HCT116 (cell line): Measurements from ENCODE around the gene IL3RA. TPM values are rescaled to one million over a fixed set of nuclear protein-coding genes. Genes with fewer than 3 reads are reported as not detected.

ENCODE experiments used
- ATAC-seq: fragments of 200-7000 bp; cut with Tn5 transposase; 2 replicates; pipeline ENCODE4 v1.9.1; 2020; ENCODE audit warnings: mild to moderate bottlenecking, moderate library complexity
- BruUV-seq: library from RNA; stranded (reverse); fragments of 400-500 nt; replicated peaks from 2 replicates; lab custom pipeline; 2021; lab: Mats Ljungman, UMichigan
- CTCF ChIA-PET: fragments of 300-600 bp; sonication (Branson Sonifier 250); formaldehyde crosslinking; loops from one replicate; lab custom pipeline; 2021; ENCODE audit warnings: antibody characterized with exemption; lab: Charles Lee
- POLR2A ChIA-PET: fragments of 300-600, 350-600 bp; sonication (Branson Sonifier 250); formaldehyde crosslinking; loops from one replicate; lab custom pipeline; 2021; ENCODE audit warnings: antibody characterized with exemption; lab: Charles Lee
- RAD21 ChIA-PET, 2 experiments: fragments of 300-600 bp; sonication (Branson Sonifier 250); formaldehyde crosslinking; loops; one replicate each; lab custom pipeline; 2023; ENCODE audit warnings: low total read pairs in 2 of 2; ENCODE audit not compliant: uncharacterized antibody in 2 of 2, unreplicated experiment in 2 of 2, low non-redundant PET in 1 of 2; lab: Charles Lee
- DNase-seq: peaks from one replicate; pipeline ENCODE4 v3.0.0-alpha.2; 2010; ENCODE audit warnings: low read depth, low spot score
- H2AFZ ChIP-seq: fragments of 200-600 bp; shearing (Covaris generic), sonication (generic); 2 replicates; pipeline ENCODE4 v1.6.1; 2017; ENCODE audit warnings: low read depth, mixed run types, mixed read lengths, antibody characterized with exemption, low read length; ENCODE audit not compliant: poor library complexity, severe bottlenecking
- H3K27ac ChIP-seq: 2 replicates; pipeline ENCODE4 v1.5.1; 2012; ENCODE audit warnings: low read depth, low read length
- H3K27me3 ChIP-seq: fragments of 200-600 bp; sonication (generic); 2 replicates; pipeline ENCODE4 v1.6.1; 2016; ENCODE audit warnings: mixed run types, low read length, mixed read lengths; ENCODE audit not compliant: insufficient read depth
- H3K36me3 ChIP-seq, 2 experiments: fragments of 200-500 bp in 1 of 2; fragments of 200-600 bp in 1 of 2; sonication (Bioruptor generic) in 1 of 2; sonication (generic) in 1 of 2; 2 replicates each; pipeline versions ENCODE4 v1.5.1 to v1.6.1; 2014 to 2016; ENCODE audit warnings: low read length in 2 of 2, inconsistent platforms in 1 of 2, mixed read lengths in 1 of 2, mixed run types in 1 of 2; ENCODE audit not compliant: insufficient read depth in 2 of 2, control insufficient read depth in 1 of 2
- H3K4me1 ChIP-seq, 2 experiments: fragments of 200-600 bp in 1 of 2; sonication (generic) in 1 of 2; 2 replicates each; pipeline versions ENCODE4 v1.5.1 to v1.6.1; 2012 to 2017; ENCODE audit warnings: low read length in 2 of 2, inconsistent platforms in 1 of 2, mild to moderate bottlenecking in 1 of 2, mixed read lengths in 1 of 2, mixed run types in 1 of 2, moderate library complexity in 1 of 2; ENCODE audit not compliant: insufficient read depth in 2 of 2, control insufficient read depth in 1 of 2
- H3K4me2 ChIP-seq: fragments of 200-600 bp; sonication (generic); 2 replicates; pipeline ENCODE4 v1.6.1; 2017; ENCODE audit warnings: mixed run types, low read length, mixed read lengths
- H3K4me3 ChIP-seq, 2 experiments: fragments of 200-600 bp in 1 of 2; sonication (generic) in 1 of 2; replicated peaks in 1 of 2; 2 replicates each; pipeline ENCODE4 v1.5.1; 2011 to 2016; ENCODE audit warnings: low read length in 2 of 2, control low read depth in 1 of 2, low read depth in 1 of 2, mild to moderate bottlenecking in 1 of 2, mixed read lengths in 1 of 2, mixed run types in 1 of 2
- H3K79me2 ChIP-seq: fragments of 200-600 bp; sonication (generic); 2 replicates; pipeline ENCODE4 v1.6.1; 2017; ENCODE audit warnings: mild to moderate bottlenecking, mixed run types, low read length, moderate library complexity, mixed read lengths; ENCODE audit not compliant: insufficient read depth
- H3K9ac ChIP-seq: fragments of 200-600 bp; sonication (generic); 2 replicates; pipeline ENCODE4 v1.6.1; 2016; ENCODE audit warnings: low read length, mixed read lengths
- H3K9me2 ChIP-seq: fragments of 200-600 bp; sonication (generic), shearing (Covaris generic); 2 replicates; pipeline ENCODE4 v1.6.1; 2017; ENCODE audit warnings: mixed run types, mild to moderate bottlenecking, moderate library complexity; ENCODE audit not compliant: insufficient read depth
- H3K9me3 ChIP-seq, 2 experiments: fragments of 200-500 bp in 1 of 2; fragments of 200-600 bp in 1 of 2; sonication (Bioruptor generic) in 1 of 2; sonication (generic) in 1 of 2; 2 replicates each; pipeline ENCODE4 v1.6.1; 2014 to 2017; ENCODE audit warnings: low read length in 2 of 2, mixed read lengths in 2 of 2, inconsistent platforms in 1 of 2, low read depth in 1 of 2, mild to moderate bottlenecking in 1 of 2, mixed run types in 1 of 2, moderate library complexity in 1 of 2; ENCODE audit not compliant: control insufficient read depth in 1 of 2, insufficient read depth in 1 of 2
- H4K20me1 ChIP-seq: fragments of 200-600 bp; sonication (generic), shearing (Covaris generic); 2 replicates; pipeline ENCODE4 v1.6.1; 2017; ENCODE audit warnings: mixed run types, mild to moderate bottlenecking, moderate library complexity; ENCODE audit not compliant: insufficient read depth
- ATF3 ChIP-seq: IDR thresholded peaks from 2 replicates; pipeline ENCODE4 v1.6.1; 2012
- CTCF ChIP-seq, 3 experiments: fragments of 200-600 bp in 1 of 3; sonication (generic) in 1 of 3; IDR thresholded peaks in 2 of 3; conservative IDR thresholded peaks in 1 of 3; 2 replicates each; pipeline ENCODE4 v1.5.1; 2012 to 2017; ENCODE audit warnings: low read depth in 2 of 3, low read length in 2 of 3, antibody characterized with exemption in 1 of 3, borderline replicate concordance in 1 of 3, control low read depth in 1 of 3, mild to moderate bottlenecking in 1 of 3, mixed read lengths in 1 of 3, mixed run types in 1 of 3, moderate library complexity in 1 of 3; ENCODE audit not compliant: insufficient read depth in 1 of 3
- EGR1 ChIP-seq: IDR thresholded peaks from 2 replicates; pipeline ENCODE4 v1.6.1; 2012; ENCODE audit warnings: low read depth
- EZH2phosphoT487 ChIP-seq: fragments of 200-600 bp; IDR thresholded peaks from 2 replicates; pipeline ENCODE4 v1.6.1; 2018; ENCODE audit warnings: antibody characterized with exemption, borderline replicate concordance
- FOSL1 ChIP-seq: IDR thresholded peaks from 2 replicates; pipeline ENCODE4 v1.6.1; 2012; ENCODE audit warnings: low read depth
- POLR2AphosphoS5 ChIP-seq: IDR thresholded peaks from 2 replicates; pipeline ENCODE4 v1.6.1; 2011; ENCODE audit warnings: mild to moderate bottlenecking, low read depth, low read length, moderate library complexity
- SP1 ChIP-seq: IDR thresholded peaks from 2 replicates; pipeline ENCODE4 v1.6.1; 2012; ENCODE audit warnings: low read depth
- SRF ChIP-seq: IDR thresholded peaks from 2 replicates; pipeline ENCODE4 v1.6.1; 2012; ENCODE audit warnings: low read depth
- YY1 ChIP-seq: IDR thresholded peaks from 2 replicates; pipeline ENCODE4 v1.6.1; 2011; ENCODE audit warnings: low read length, low read depth, moderate library complexity, mild to moderate bottlenecking; ENCODE audit not compliant: insufficient replicate concordance; ENCODE audit errors: extremely low read depth
- ZBTB33 ChIP-seq: IDR thresholded peaks from 2 replicates; pipeline ENCODE4 v1.6.1; 2011; ENCODE audit warnings: mild to moderate bottlenecking, low read length, moderate library complexity; ENCODE audit not compliant: insufficient replicate concordance; ENCODE audit errors: extremely low read depth
- ZNF274 ChIP-seq: fragments of 200-500 bp; sonication (Bioruptor generic); IDR thresholded peaks from 2 replicates; pipeline ENCODE4 v1.6.1; 2014; ENCODE audit warnings: mild to moderate bottlenecking, low read depth, low read length, inconsistent platforms
- intact Hi-C: fragments of 100-400 bp; cut with micrococcal nuclease; formaldehyde crosslinking; loops from 2 replicates; pipeline ENCODE4 v1.10.0; 2022
- total RNA-seq: library from RNA; stranded (reverse); gene quantifications from one replicate; pipeline ENCODE4 v1.2.1, GENCODE V29; 2021; ENCODE audit not compliant: unreplicated experiment

Gene IL3RA
- total RNA-seq, 1 experiment from 2014 or later = not detected

GRCh38 chrX:1418901-1419544 is 82.4 kb downstream of the IL3RA start:
- Histone ChIP-seq H4K20me1 (no peaks in the 10 kb centered on the region), H3K4me2 (no peak overlapping the region), H3K79me2 (no peaks in the 10 kb centered on the region), H3K9me3 (peaks cover 0 to 5% of the 10 kb centered on the region in 2 experiments; a peak in 1 of 4 replicates), H3K9ac (no peak overlapping the region), H3K4me3 (no peak overlapping the region), H3K36me3 (peaks cover 0 to 22% of the 10 kb centered on the region in 2 experiments; a peak in 2 of 4 replicates), H3K4me1 (no peaks in the 10 kb centered on the region), H3K27ac (no peak overlapping the region), H3K27me3 (no peaks in the 10 kb centered on the region)
- DNase-seq (no peak), ATAC-seq (peak; percentile 19)
- CTCF ChIA-PET = no interaction called here
- POLR2A ChIA-PET = no interaction called here
- RAD21 ChIA-PET = no interaction called here
- no peak for TF ChIP-seq ATF3
- TF ChIP-seq EZH2phosphoT487 = no peak
- no peak for TF ChIP-seq ZNF274
- no peak for TF ChIP-seq SP1
- TF ChIP-seq, all 23 proteins: peak for 0
- Histone ChIP-seq H3K9me2 (no peaks in the 10 kb centered on the region), H2AFZ (no peak overlapping the region)
- no TSS peak for BruUV-seq
- intact Hi-C loops = no loop called here

- no peaks in the 10 kb centered on the region for H4K20me1 ChIP-seq
- no peak overlapping the region for H3K4me2 ChIP-seq
- no peak overlapping the region for H3K9ac ChIP-seq
- no peak overlapping the region for H2AFZ ChIP-seq
- H3K9me2 ChIP-seq = no peaks in the 10 kb centered on the region
- H3K79me2 ChIP-seq = no peaks in the 10 kb centered on the region
- DNase-seq (no peak), ATAC-seq (peak; percentile 12; the same call in 1 of the 2 replicates)
- ChIA-PET CTCF (no interaction called here), POLR2A (no interaction called here), RAD21 (no interaction called here)
- H3K27ac ChIP-seq = no peak overlapping the region
- intact Hi-C loops = no loop called here
- H3K4me1 ChIP-seq = no peaks in the 10 kb centered on the region
- no peak overlapping the region for H3K4me3 ChIP-seq
- H3K27me3 ChIP-seq = no peaks in the 10 kb centered on the region
- TSS peak; percentile 47 for BruUV-seq
- peaks cover 0 to 23% of the 10 kb centered on the region in 2 experiments; a peak in 2 of 4 replicates for H3K36me3 ChIP-seq
- H3K9me3 ChIP-seq = peaks cover 0 to 5% of the 10 kb centered on the region in 2 experiments; a peak in 1 of 4 replicates
- no peak for TF ChIP-seq YY1
- no peak for TF ChIP-seq SP1
- no peak for TF ChIP-seq FOSL1
- TF ChIP-seq ZNF274 = no peak
- no peak for TF ChIP-seq SRF
- no peak for TF ChIP-seq CTCF (IDR thresholded peaks at IDR 0.05 in 2 of 3, conservative IDR thresholded peaks at IDR 0.05 in 1 of 3; ENCODE audit: borderline replicate concordance in 1 of 3, insufficient read depth in 1 of 3, low read depth in 2 of 3, low read length in 2 of 3)
- no peak for TF ChIP-seq POLR2AphosphoS5
- TF ChIP-seq ATF3 = no peak
- no peak for TF ChIP-seq EGR1
- no peak for TF ChIP-seq ZBTB33
Measured at GRCh38 chrX:1419545-1420355, 83.2 kb downstream of the IL3RA start.
